ENCODE measurements around the gene HELB. TPM values are rescaled to one million over a fixed set of nuclear protein-coding genes. Genes with fewer than 3 reads are reported as not detected.

Gene HELB
- total RNA-seq, 1 donor from 2014 or later, result 4.1 TPM

DNA sequence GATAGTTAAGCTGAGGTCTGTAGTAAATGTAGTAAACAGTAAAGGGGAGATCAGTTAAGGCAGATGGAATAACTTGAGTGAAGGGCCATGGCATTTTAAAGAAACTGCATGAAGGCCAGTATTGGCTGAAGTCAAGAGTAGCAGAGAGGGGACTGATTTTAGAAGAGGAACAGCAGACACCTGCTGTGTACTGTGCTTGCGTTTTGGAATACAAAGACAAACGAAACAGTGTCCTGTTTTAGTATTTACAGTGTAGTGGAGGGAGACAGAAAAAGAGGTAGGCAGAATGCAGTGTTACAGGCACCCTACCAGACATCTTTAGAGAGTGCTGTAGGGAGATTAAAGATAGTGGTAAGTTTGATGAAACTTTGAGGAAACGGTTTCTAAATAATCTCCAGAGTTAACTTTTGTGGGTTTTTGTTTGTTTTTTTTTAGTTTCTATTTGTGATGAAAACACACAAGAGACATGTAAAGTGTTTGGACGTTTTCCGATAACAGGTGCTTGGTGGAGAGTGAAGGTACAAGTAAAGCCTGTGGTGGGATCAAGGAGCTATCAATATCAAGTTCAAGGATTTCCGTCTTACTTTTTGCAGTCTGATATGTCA is 2.1 kb downstream of the HELB start:
- peaks cover 2% of the 10 kb centered on the region for H3K27me3 Mint-ChIP-seq (ENCODE audit: low read depth, unreplicated experiment)
- Histone ChIP-seq H3K9ac (ENCODE audit: low read length) (no peak overlapping the region), H3K9me3 (ENCODE audit: insufficient read depth, low read depth, low read length) (no peaks in the 10 kb centered on the region), H3K36me3 (ENCODE audit: insufficient read depth, low read length) (no peaks in the 10 kb centered on the region), H3K4me3 (ENCODE audit: insufficient read depth, low read depth, low read length) (no peak overlapping the region), H3K79me2 (ENCODE audit: insufficient read depth, low read length) (no peaks in the 10 kb centered on the region), H3K4me1 (ENCODE audit: insufficient read depth, low read length) (no peaks in the 10 kb centered on the region), H2AFZ (ENCODE audit: low read depth, low read length) (no peak overlapping the region), H3K27me3 (ENCODE audit: insufficient read depth, low read length) (peaks cover 6% of the 10 kb centered on the region), H4K20me1 (ENCODE audit: insufficient read depth, low read length) (no peaks in the 10 kb centered on the region), H3K27ac (ENCODE audit: low read depth, low read length) (no peak overlapping the region), H3K4me2 (ENCODE audit: low read length) (no peak overlapping the region)
- no peak overlapping the region for H3K4me3 Mint-ChIP-seq (ENCODE audit: unreplicated experiment)
- peaks cover 2% of the 10 kb centered on the region for H3K36me3 Mint-ChIP-seq (ENCODE audit: low read depth, unreplicated experiment)
- H3K9me3 Mint-ChIP-seq (ENCODE audit: unreplicated experiment), result no peaks in the 10 kb centered on the region
- peaks cover 7% of the 10 kb centered on the region for H3K4me1 Mint-ChIP-seq (ENCODE audit: low read depth, unreplicated experiment)
- no peak for DNase-seq (ENCODE audit: low read depth)
- TF ChIP-seq, protein P1, sequence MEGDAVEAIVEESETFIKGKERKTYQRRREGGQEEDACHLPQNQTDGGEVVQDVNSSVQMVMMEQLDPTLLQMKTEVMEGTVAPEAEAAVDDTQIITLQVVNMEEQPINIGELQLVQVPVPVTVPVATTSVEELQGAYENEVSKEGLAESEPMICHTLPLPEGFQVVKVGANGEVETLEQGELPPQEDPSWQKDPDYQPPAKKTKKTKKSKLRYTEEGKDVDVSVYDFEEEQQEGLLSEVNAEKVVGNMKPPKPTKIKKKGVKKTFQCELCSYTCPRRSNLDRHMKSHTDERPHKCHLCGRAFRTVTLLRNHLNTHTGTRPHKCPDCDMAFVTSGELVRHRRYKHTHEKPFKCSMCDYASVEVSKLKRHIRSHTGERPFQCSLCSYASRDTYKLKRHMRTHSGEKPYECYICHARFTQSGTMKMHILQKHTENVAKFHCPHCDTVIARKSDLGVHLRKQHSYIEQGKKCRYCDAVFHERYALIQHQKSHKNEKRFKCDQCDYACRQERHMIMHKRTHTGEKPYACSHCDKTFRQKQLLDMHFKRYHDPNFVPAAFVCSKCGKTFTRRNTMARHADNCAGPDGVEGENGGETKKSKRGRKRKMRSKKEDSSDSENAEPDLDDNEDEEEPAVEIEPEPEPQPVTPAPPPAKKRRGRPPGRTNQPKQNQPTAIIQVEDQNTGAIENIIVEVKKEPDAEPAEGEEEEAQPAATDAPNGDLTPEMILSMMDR (IDR thresholded peaks at IDR 0.05; ENCODE audit: insufficient read depth, low read depth, low read length), result no peak
- no peak for TF ChIP-seq EZH2 (IDR thresholded peaks at IDR 0.05; ENCODE audit: insufficient read depth, low read length)
- FAIRE-seq, result no peak
- H3K27ac Mint-ChIP-seq (ENCODE audit: unreplicated experiment), result no peak overlapping the region

DNA sequence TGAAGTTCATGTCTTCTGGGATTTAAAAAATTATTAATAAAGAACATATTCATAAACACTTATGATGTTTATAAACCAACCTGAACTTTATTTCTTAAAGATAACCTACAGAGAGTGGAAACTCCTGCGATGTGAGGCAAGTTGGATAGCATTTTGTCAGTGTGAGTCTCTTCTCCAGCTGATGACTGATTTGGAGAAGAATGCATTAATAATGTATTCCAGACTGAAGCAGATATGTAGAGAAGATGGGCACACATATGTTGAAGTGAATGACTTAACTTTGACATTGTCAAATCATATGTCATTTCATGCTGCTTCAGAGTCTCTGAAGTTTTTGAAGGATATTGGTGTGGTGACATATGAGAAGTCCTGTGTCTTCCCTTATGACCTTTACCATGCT is 7.3 kb downstream of the HELB start:
- Histone ChIP-seq H2AFZ (ENCODE audit: low read depth, low read length) (no peak overlapping the region), H3K9me3 (ENCODE audit: insufficient read depth, low read depth, low read length) (no peaks in the 10 kb centered on the region), H3K27me3 (ENCODE audit: insufficient read depth, low read length) (no peaks in the 10 kb centered on the region), H3K9ac (ENCODE audit: low read length) (no peak overlapping the region), H3K36me3 (ENCODE audit: insufficient read depth, low read length) (no peaks in the 10 kb centered on the region), H3K4me3 (ENCODE audit: insufficient read depth, low read depth, low read length) (no peak overlapping the region), H3K27ac (ENCODE audit: low read depth, low read length) (no peak overlapping the region), H4K20me1 (ENCODE audit: insufficient read depth, low read length) (no peaks in the 10 kb centered on the region), H3K4me1 (ENCODE audit: insufficient read depth, low read length) (no peaks in the 10 kb centered on the region), H3K79me2 (ENCODE audit: insufficient read depth, low read length) (no peaks in the 10 kb centered on the region), H3K4me2 (ENCODE audit: low read length) (no peak overlapping the region)
- Mint-ChIP-seq H3K27ac (ENCODE audit: unreplicated experiment) (no peak overlapping the region), H3K9me3 (ENCODE audit: unreplicated experiment) (no peaks in the 10 kb centered on the region), H3K27me3 (ENCODE audit: low read depth, unreplicated experiment) (no peaks in the 10 kb centered on the region), H3K4me3 (ENCODE audit: unreplicated experiment) (no peak overlapping the region), H3K36me3 (ENCODE audit: low read depth, unreplicated experiment) (peaks cover 7% of the 10 kb centered on the region), H3K4me1 (ENCODE audit: low read depth, unreplicated experiment) (no peaks in the 10 kb centered on the region)
- FAIRE-seq (no peak), DNase-seq (ENCODE audit: low read depth) (no peak)
- TF ChIP-seq EZH2 (IDR thresholded peaks at IDR 0.05; ENCODE audit: insufficient read depth, low read length), result no peak
- TF ChIP-seq, protein P1 (IDR thresholded peaks at IDR 0.05; ENCODE audit: insufficient read depth, low read depth, low read length), result no peak

DNA sequence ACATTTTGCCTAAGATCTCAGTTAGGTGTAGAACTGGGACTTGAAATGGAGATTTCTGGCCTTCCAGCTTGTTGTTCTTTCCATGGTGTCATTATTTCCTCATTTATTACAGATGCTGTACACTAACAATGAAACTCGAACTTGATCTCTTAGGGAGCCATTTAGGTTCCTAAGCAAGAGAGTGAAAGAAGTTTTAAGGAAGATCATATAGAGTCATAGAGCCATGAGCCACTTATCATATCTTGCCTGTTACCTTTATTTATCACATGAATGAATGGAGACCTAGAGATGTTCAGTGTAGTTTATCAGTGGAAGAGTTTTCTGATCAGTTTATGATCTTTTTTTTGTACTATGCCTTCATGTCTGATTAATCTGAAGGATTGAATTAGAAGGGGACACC is 9.9 kb downstream of the HELB start:
- H2AFZ ChIP-seq (ENCODE audit: low read depth, low read length), result no peak overlapping the region
- H3K79me2 ChIP-seq (ENCODE audit: insufficient read depth, low read length), result no peaks in the 10 kb centered on the region
- Mint-ChIP-seq H3K27ac (ENCODE audit: unreplicated experiment) (no peak overlapping the region), H3K4me1 (ENCODE audit: low read depth, unreplicated experiment) (no peaks in the 10 kb centered on the region), H3K9me3 (ENCODE audit: unreplicated experiment) (no peaks in the 10 kb centered on the region), H3K36me3 (ENCODE audit: low read depth, unreplicated experiment) (peaks cover 7% of the 10 kb centered on the region), H3K27me3 (ENCODE audit: low read depth, unreplicated experiment) (no peaks in the 10 kb centered on the region), H3K4me3 (ENCODE audit: unreplicated experiment) (no peak overlapping the region)
- FAIRE-seq, result no peak
- no peaks in the 10 kb centered on the region for H3K4me1 ChIP-seq (ENCODE audit: insufficient read depth, low read length)
- H3K36me3 ChIP-seq (ENCODE audit: insufficient read depth, low read length), result no peaks in the 10 kb centered on the region
- no peak overlapping the region for H3K9ac ChIP-seq (ENCODE audit: low read length)
- TF ChIP-seq, protein P1 (IDR thresholded peaks at IDR 0.05; ENCODE audit: insufficient read depth, low read depth, low read length), result no peak
- TF ChIP-seq EZH2 (IDR thresholded peaks at IDR 0.05; ENCODE audit: insufficient read depth, low read length), result no peak
- no peaks in the 10 kb centered on the region for H3K9me3 ChIP-seq (ENCODE audit: insufficient read depth, low read depth, low read length)
- no peak for DNase-seq (ENCODE audit: low read depth)
- no peaks in the 10 kb centered on the region for H3K27me3 ChIP-seq (ENCODE audit: insufficient read depth, low read length)
- H4K20me1 ChIP-seq (ENCODE audit: insufficient read depth, low read length), result no peaks in the 10 kb centered on the region
- H3K27ac ChIP-seq (ENCODE audit: low read depth, low read length), result no peak overlapping the region
- no peak overlapping the region for H3K4me2 ChIP-seq (ENCODE audit: low read length)
- H3K4me3 ChIP-seq (ENCODE audit: insufficient read depth, low read depth, low read length), result no peak overlapping the region
